GM23338 (cell line): ENCODE data around the gene KCNQ1OT1. TPM values are rescaled to one million over a fixed set of nuclear protein-coding genes. Genes with fewer than 3 reads are reported as not detected.

Experiments used
- ATAC-seq: fragments of 200-7000 bp; cut with Tn5 transposase; 3 replicates; pipeline ENCODE4 v1.9.1; 2020
- DNase-seq: peaks from one replicate; pipeline ENCODE4 v3.0.0-alpha.2; 2015; ENCODE audit warnings: low spot score
- H2AFZ ChIP-seq: fragments of 200-600 bp; sonication (generic); 2 replicates; pipeline ENCODE4 v1.8.0; 2016; ENCODE audit warnings: antibody characterized with exemption, mild to moderate bottlenecking, moderate library complexity
- H3F3A ChIP-seq: fragments of 200-600 bp; sonication (generic); replicated peaks from 2 replicates; pipeline ENCODE4 v1.8.0; 2017; ENCODE audit warnings: antibody characterized with exemption, mixed run types, low read depth
- H3K27ac ChIP-seq: fragments of 200-600 bp; sonication (generic); 2 replicates; pipeline ENCODE4 v1.6.1; 2016; ENCODE audit warnings: low read depth
- H3K27me3 ChIP-seq: fragments of 200-600 bp; sonication (generic); 2 replicates; pipeline ENCODE4 v1.8.0; 2016; ENCODE audit warnings: mild to moderate bottlenecking, mixed run types, moderate library complexity; ENCODE audit not compliant: insufficient read depth
- H3K36me3 ChIP-seq: fragments of 200-600 bp; sonication (generic); 2 replicates; pipeline ENCODE4 v1.8.0; 2016; ENCODE audit warnings: mild to moderate bottlenecking; ENCODE audit not compliant: insufficient read depth
- H3K4me1 ChIP-seq: fragments of 200-600 bp; sonication (generic); 2 replicates; pipeline ENCODE4 v1.8.0; 2016; ENCODE audit warnings: mild to moderate bottlenecking, moderate library complexity; ENCODE audit not compliant: insufficient read depth
- H3K4me2 ChIP-seq: fragments of 200-600 bp; sonication (generic); 2 replicates; pipeline ENCODE4 v1.7.1; 2017; ENCODE audit warnings: mixed run types
- H3K4me3 ChIP-seq: fragments of 200-600 bp; sonication (generic); 2 replicates; pipeline ENCODE4 v1.6.1; 2016; ENCODE audit warnings: mixed run types
- H3K79me2 ChIP-seq: fragments of 200-600 bp; sonication (generic); replicated peaks from 2 replicates; pipeline ENCODE4 v1.8.0; 2017; ENCODE audit warnings: mild to moderate bottlenecking; ENCODE audit not compliant: insufficient read depth
- H3K9me2 ChIP-seq: fragments of 200-600 bp; sonication (generic); 2 replicates; pipeline ENCODE4 v1.8.0; 2017; ENCODE audit not compliant: insufficient read depth
- H4K20me1 ChIP-seq: fragments of 200-600 bp; sonication (generic); replicated peaks from 2 replicates; pipeline ENCODE4 v1.8.0; 2017; ENCODE audit warnings: mild to moderate bottlenecking; ENCODE audit not compliant: insufficient read depth
- H3K27ac Mint-ChIP-seq: 2 replicates; pipeline ENCODE4 v1.8.0; 2020; ENCODE audit warnings: inconsistent platforms, mild to moderate bottlenecking, moderate library complexity, mixed read lengths
- H3K27me3 Mint-ChIP-seq: 3 replicates; pipeline ENCODE4 v1.8.0; 2022; ENCODE audit warnings: low read depth, mild to moderate bottlenecking, moderate library complexity, mixed read lengths, inconsistent platforms; ENCODE audit not compliant: insufficient read depth, poor library complexity
- H3K36me3 Mint-ChIP-seq: 3 replicates; pipeline ENCODE4 v1.8.0; 2021; ENCODE audit warnings: low read depth, mild to moderate bottlenecking, inconsistent platforms, moderate library complexity, mixed read lengths
- H3K4me1 Mint-ChIP-seq: 3 replicates; pipeline ENCODE4 v1.8.0; 2020; ENCODE audit warnings: mild to moderate bottlenecking, inconsistent platforms, mixed read lengths
- H3K4me3 Mint-ChIP-seq: 3 replicates; pipeline ENCODE4 v1.8.0; 2021; ENCODE audit warnings: moderate library complexity, mild to moderate bottlenecking, inconsistent platforms, mixed read lengths
- H3K9me3 Mint-ChIP-seq: 3 replicates; pipeline ENCODE4 v1.8.0; 2020; ENCODE audit warnings: moderate library complexity, mild to moderate bottlenecking, inconsistent platforms, mixed read lengths
- CREB1 ChIP-seq: fragments of 250-450 bp; sonication (Bioruptor Pico); IDR thresholded peaks from 2 replicates; pipeline ENCODE4 v1.5.0; 2020; ENCODE audit warnings: low read depth, mild to moderate bottlenecking, moderate library complexity
- CTCF ChIP-seq, 2 experiments: fragments of 200-600 bp in 1 of 2; sonication (generic) in 1 of 2; conservative IDR thresholded peaks; 2 replicates each; pipeline versions ENCODE4 v1.5.1 to v1.6.1; 2016 to 2017; ENCODE audit warnings: antibody characterized with exemption in 2 of 2, low read depth in 2 of 2, mild to moderate bottlenecking in 2 of 2, moderate library complexity in 1 of 2
- ETS1 ChIP-seq: IDR thresholded peaks from 2 replicates; pipeline ENCODE4 v1.6.1; 2016; ENCODE audit warnings: antibody characterized with exemption
- EZH2 ChIP-seq: fragments of 200-600 bp; sonication (generic); IDR thresholded peaks from one replicate; pipeline ENCODE4 v1.8.0; 2017; ENCODE audit warnings: antibody characterized with exemption, mild to moderate bottlenecking, low read depth; ENCODE audit not compliant: unreplicated experiment
- EZH2phosphoT487 ChIP-seq: fragments of 200-600 bp; sonication (generic); IDR thresholded peaks from one replicate; pipeline ENCODE4 v1.8.1; 2018; ENCODE audit warnings: antibody characterized with exemption; ENCODE audit not compliant: unreplicated experiment
- JUNB ChIP-seq: IDR thresholded peaks from one replicate; pipeline ENCODE4 v1.6.1; 2016; ENCODE audit warnings: antibody characterized with exemption; ENCODE audit not compliant: unreplicated experiment
- NANOG ChIP-seq: IDR thresholded peaks from 2 replicates; pipeline ENCODE4 v1.6.1; 2016; ENCODE audit warnings: antibody characterized with exemption, borderline replicate concordance
- POLR2AphosphoS5 ChIP-seq: IDR thresholded peaks from 2 replicates; pipeline ENCODE4 v1.6.1; 2016; ENCODE audit warnings: antibody characterized with exemption, low read depth
- REST ChIP-seq: IDR thresholded peaks from one replicate; pipeline ENCODE4 v1.6.1; 2018; ENCODE audit warnings: antibody characterized with exemption; ENCODE audit not compliant: unreplicated experiment
- STAT1 ChIP-seq: IDR thresholded peaks from one replicate; pipeline ENCODE4 v1.6.1; 2016; ENCODE audit warnings: antibody characterized with exemption; ENCODE audit not compliant: unreplicated experiment
- ZNF114 ChIP-seq: fragments of 250-450 bp; sonication (Bioruptor Pico); IDR thresholded peaks from 2 replicates; pipeline ENCODE4 v1.5.0; 2020; ENCODE audit warnings: mild to moderate bottlenecking, moderate library complexity
- ZNF331 ChIP-seq: fragments of 250-450 bp; sonication (Bioruptor Pico); IDR thresholded peaks from 2 replicates; pipeline ENCODE4 v1.5.0; 2020; ENCODE audit warnings: low read depth, mild to moderate bottlenecking, moderate library complexity
- polyA plus RNA-seq: library from polyadenylated mRNA; unstranded; fragments of >200 nt; fragmentation: Nextera tagmentation; extraction: Ambion mirVana; gene quantifications from 2 replicates; pipeline ENCODE4 v1.2.1, GENCODE V29; 2016
- total RNA-seq: library from RNA; depleted of rRNA; stranded (reverse); fragments of >200 nt; shearing (Covaris generic); gene quantifications from 2 replicates; pipeline ENCODE4 v1.2.3, GENCODE V29; 2014

KCNQ1OT1 gene
- total and polyA plus RNA-seq, 2 experiments from 2014 or later: 1.5 to 4.2 TPM

- TF ChIP-seq REST (no peak), ZNF331 (CRISPR knock-in tag) (no peak), EZH2 (no peak), NANOG (no peak)
These were observed 2.2 kb upstream of the KCNQ1OT1 start (continued) for GRCh38 chr11:2701898-2702434.

GRCh38 chr11:2701230-2701629, 1.4 kb upstream of the KCNQ1OT1 start:
- Histone ChIP-seq H2AFZ (peak overlapping the region; percentile 84; the same call in 1 of the 2 replicates), H3K9me2 (no peaks in the 10 kb centered on the region), H3K4me1 (peaks cover 24% of the 10 kb centered on the region), H3K4me3 (no peak overlapping the region), H3K79me2 (peaks cover 31% of the 10 kb centered on the region), H4K20me1 (peaks cover 3% of the 10 kb centered on the region; the same call in 1 of the 2 replicates), H3K27me3 (peaks cover 42% of the 10 kb centered on the region), H3K36me3 (no peaks in the 10 kb centered on the region), H3K4me2 (peak overlapping the region; percentile 71), H3K27ac (no peak overlapping the region), H3F3A (no peaks in the 10 kb centered on the region)
- no peak overlapping the region for H3K27ac Mint-ChIP-seq
- ATAC-seq (no peak), DNase-seq (no peak)
- peak overlapping the region; percentile 59; the same call in 1 of the 3 replicates for H3K4me3 Mint-ChIP-seq
- H3K27me3 Mint-ChIP-seq: peaks cover 54% of the 10 kb centered on the region
- peaks cover 37% of the 10 kb centered on the region for H3K36me3 Mint-ChIP-seq
- peaks cover 45% of the 10 kb centered on the region for H3K4me1 Mint-ChIP-seq
- H3K9me3 Mint-ChIP-seq: peaks cover 27% of the 10 kb centered on the region
- TF ChIP-seq REST (no peak), EZH2phosphoT487 (no peak), ETS1 (no peak), NANOG (no peak), EZH2 (no peak), JUNB (no peak), ZNF331 (CRISPR knock-in tag) (no peak), POLR2AphosphoS5 (no peak), STAT1 (no peak), ZNF114 (CRISPR knock-in tag) (no peak), CREB1 (no peak), CTCF (conservative IDR thresholded peaks at IDR 0.05; ENCODE audit: low read depth in 2 of 2) (no peak)
